GM18505 (cell line): ENCODE results near the gene HSD17B7.
"Not testable (repeated sequence)": the region's sequence is repeated elsewhere in the genome, so short reads cannot be mapped to it uniquely, and the experiment has no call there.

Experiments used
- ATAC-seq: cut with Tn5 transposase; IDR thresholded peaks from one replicate; pipeline ENCODE4 v1.9.1; 2021; ENCODE audit not compliant: unreplicated experiment
- POLR2A ChIP-seq: IDR thresholded peaks from 4 replicates; pipeline ENCODE4 v1.6.1; 2011; ENCODE audit warnings: borderline replicate concordance; ENCODE audit not compliant: insufficient read depth, insufficient read length; ENCODE audit errors: extremely low read depth

The HSD17B7 gene

DNA sequence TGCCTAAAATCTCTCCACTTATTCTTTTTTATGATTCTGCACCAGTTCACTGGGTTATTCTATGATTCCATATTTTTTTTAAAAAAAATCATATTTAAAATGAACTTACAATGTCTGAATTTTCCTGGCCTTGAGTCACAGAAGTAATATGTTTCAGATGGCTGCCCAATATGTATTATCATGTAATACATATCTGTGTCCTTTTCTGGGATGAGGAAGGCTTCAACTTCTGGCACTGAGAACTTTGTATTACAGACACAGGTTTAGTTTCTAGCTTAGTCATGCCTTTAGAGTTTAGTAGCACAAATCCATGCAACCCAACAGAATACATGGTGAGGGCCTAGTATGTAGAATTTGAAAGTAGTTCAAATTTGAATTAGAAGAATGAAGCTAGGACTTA lies 7.8 kb upstream of the HSD17B7 start:
- no peak for TF ChIP-seq POLR2A
- no peak for ATAC-seq

DNA sequence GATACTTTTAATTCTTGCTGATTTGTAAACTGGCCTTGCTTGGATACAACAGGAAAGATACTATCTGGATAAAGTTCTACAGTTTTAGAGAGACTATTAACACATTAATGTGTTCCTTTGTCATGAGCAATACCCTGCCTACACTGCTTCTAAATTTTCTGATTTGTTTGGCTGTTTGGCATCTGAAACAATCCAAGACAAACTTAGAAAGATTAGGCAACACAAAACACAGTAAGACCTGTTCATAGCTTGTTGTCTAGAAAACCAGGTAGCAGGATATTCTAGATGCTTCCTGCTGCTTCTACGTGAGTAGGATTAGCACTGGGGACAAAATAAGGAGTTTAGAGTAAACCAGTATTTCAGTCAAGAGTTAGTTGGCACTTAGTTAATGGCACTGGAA lies 5.6 kb upstream of the HSD17B7 start:
- not testable (repeated sequence) for ATAC-seq

DNA sequence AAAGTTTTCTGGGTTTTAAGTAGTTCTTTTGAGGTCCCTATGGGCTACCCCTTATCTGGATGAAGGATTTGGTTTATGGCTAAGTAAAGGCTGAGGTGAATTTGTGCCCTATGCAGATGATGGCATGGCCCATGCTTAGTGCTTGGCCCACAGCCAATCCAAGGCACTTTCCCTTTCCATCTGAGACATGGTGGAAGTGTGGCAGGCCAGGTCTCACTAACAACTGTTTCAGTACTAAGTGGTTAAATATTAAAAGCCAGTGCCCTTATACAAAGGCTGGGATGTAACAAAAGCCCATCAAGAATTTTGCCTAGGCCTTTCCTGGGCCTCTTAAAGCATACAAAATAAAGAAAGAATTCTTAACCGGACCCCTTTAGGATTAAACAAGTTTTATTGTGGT lies 1.7 kb upstream of the HSD17B7 start:
- ATAC-seq: not testable (repeated sequence)

DNA sequence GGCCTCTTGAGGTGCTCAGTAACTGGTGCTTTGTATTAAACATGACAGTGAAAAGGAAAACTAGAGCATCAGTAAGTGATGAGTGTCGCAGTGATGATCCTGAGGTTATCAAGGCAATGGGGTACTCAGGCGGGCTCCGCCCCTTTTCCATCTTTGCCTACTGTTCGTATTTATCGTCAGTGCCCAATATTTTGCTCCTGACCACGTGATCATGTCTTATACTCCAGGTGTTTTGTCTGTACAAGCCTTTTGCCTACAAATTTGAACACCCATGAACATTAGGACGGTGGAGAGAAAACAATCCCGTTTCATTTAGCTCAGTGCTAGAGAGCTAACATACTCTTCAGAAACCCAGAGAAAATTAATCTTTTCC lies 469 bp downstream of the HSD17B7 start:
- peak; percentile 6 for ATAC-seq

DNA sequence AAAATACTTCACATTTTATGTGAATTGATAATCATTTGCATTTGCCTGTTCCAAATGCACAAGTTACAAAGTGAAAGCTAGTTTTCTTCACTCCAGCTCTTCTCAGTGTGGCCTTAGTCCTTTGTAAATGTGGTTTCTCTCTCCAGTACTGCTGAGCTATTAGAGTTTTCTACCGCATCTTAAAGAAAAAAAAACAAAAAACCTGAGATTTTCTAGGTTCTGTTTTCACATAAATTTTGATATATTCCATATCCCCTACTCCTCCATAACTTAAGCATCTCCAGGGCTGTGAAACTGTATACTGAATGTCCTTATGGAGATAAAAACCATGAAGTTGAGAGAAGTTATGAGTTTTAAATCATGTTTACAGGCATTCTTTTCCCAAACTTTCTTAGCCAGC lies 3.8 kb downstream of the HSD17B7 start:
- not testable (repeated sequence) for ATAC-seq

DNA sequence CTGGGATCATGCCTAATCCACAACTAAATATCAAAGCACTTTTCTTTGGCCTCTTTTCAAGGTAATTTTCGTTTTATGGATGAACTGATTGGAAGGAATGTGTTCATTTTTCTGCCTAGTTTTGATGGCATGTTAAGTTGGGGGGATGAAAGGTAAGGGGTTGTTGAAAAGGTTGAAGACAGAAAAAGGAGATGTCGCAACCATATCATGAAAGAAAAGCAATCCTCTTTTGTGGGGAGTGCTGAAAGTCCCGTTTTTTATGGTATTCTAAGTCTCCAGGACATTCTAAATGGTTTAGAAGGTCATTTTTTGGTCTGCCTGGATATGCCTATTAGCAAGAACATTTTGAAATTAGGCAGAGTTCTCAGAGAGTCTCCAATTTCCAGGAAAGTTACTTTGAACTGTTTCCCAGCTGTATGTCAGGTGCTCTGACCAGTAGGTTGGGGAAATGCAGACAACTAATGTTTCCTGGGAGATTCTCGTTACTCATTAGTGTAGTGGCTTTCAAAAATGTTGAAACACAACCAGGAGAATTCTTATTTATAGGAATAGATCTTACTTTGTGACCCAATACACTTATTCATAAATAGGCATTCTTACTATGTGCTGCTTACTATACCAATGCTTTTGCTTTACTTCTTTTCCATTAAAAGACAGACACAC lies 6.2 kb downstream of the HSD17B7 start:
- not testable (repeated sequence) for ATAC-seq

DNA sequence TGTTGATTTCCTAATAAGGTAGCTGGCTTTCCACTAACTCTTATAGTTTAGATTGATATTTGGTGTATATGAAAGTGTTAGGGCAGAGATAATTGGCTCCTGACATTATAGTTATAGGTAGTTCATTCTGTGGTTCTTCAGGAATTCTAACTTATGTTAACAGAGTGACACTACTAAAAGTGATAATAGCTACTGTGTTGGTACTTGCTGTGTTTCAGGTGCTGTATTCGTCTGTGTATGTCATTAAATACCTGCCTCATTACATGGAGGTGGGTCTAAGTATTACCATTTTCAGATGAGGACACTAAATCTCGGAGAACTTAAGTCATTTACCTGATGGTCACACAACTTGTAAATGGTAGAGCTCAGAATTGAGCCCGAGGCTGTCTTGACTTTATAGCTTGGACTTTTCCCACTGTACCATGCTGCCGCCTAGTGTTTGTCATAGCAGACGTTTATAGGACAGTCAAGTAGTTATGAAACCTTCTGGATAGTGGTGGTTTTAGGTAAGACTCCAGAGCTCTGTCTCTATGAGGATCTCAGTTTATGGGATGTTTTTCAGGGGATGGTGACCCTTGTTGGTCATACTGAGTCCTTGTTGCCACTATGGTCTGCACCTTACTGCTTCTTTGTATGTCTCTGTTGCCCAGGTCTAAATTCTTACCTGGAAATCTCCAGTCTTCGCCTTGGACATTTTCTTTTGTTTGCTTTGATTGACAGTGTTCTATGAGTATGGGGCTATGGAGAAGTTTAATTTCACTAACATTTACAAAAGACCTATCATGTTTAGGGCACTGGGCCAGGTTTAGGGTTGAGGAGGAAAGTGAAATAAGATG lies 9.7 kb downstream of the HSD17B7 start:
- not testable (repeated sequence) for ATAC-seq

DNA sequence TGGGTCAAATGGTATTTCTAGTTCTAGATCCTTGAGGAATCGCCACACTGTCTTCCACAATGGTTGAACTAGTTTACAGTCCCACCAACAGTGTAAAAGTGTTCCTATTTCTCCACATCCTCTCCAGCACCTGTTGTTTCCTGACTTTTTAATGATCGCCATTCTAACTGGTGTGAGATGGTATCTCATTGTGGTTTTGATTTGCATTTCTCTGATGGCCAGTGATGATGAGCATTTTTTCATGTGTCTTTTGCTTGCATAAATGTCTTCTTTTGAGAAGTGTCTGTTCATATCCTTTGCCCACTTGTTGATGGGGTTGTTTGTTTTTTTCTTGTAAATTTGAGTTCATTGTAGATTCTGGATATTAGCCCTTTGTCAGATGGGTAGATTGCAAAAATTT lies 17.0 kb downstream of the HSD17B7 start:
- ATAC-seq: not testable (repeated sequence)

DNA sequence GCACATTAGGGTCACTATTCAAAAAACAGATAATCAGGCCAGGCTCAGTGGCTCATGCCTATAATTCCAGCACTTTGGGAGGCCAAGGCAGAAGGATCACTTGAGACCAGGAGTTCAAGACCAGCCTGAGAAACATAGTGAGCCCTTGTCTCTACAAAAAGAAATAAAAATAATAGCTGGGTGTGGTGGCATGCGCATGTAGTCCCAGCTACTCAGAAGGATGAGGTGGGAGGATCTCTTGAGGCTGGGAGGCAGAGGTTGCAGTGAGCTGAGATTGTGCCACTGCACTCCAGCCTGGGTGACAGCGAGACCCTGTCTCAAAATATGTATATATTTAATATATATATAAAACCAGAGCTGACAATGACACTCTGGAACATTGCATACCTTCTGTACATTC lies 21.9 kb downstream of the HSD17B7 start:
- not testable (repeated sequence) for ATAC-seq

DNA sequence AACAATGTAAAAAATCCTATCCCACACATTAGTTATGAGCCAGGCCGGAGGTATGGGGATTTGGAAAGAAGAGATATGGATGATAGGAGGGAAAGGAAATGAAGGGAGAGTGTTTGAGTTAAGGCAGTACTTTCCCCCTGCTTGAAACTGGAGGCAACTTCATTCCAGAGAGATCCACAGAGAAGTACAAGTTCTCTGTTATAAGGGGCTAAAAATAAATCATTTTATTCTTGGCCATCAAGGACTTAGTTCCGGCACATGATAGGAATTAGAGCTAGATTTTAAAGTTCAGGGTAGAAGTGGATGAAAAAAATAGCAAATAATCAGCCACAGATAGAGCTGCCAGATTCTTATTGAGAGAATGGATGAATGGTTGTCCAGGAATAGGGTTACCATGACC lies 27.6 kb downstream of the HSD17B7 start:
- not testable (repeated sequence) for ATAC-seq

DNA sequence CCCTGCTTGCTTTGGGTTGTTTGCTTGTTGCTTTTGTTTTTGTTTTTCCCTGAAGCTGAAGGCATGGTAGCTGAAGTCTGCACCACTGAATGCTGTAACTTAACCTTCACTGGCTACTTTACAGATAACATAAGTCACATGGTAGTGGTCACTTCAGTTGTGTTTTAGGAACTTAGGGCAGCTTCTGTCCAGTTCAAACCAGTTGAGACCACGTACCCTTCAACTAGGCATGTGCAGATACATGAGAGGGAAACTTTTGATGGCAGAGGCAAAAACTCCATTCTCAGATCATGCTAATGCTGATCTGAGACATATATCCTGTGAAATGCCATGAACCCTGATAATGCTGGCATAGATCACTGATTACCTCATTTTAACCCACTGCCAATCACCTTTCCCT lies 28.2 kb downstream of the HSD17B7 start:
- ATAC-seq: not testable (repeated sequence)

DNA sequence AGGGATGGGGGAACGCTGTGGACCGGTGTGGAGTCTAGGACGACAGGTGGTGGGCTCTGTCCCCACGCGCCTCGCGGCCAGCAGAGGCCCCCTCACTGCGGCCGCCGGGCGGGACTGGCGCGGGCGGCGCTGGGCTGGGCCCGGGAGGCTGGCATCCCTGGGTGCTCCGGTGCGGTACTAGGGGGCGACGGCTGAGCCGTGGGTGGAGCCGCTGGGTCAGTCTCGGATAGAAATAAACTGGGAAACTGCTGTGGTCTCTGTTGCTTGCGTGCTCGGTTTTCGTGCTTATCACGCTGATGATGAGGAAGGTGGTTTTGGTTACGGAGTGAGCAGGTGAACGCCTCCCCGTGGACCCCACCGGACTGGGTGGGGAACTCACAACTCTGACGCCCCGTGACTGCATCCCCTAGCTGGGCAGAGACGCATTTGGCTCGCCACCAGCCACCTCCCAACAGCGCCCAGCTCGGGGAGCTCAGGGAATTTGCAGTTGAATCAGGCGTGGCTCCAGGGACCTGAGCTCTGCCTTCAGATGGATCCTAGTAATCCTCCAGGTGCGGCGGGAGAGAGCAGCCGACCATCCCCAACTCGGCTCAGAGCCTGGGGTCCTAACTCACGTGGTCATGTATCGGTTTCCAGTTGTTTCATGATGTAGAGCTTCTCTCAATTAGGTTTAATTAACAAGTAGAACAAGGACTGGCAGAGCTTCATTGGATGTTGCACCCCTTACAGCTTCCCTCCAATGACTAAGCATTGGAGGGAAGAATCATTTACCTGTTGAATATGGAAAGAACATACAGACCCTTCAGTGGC lies 32.1 kb downstream of the HSD17B7 start:
- ATAC-seq: no peak

DNA sequence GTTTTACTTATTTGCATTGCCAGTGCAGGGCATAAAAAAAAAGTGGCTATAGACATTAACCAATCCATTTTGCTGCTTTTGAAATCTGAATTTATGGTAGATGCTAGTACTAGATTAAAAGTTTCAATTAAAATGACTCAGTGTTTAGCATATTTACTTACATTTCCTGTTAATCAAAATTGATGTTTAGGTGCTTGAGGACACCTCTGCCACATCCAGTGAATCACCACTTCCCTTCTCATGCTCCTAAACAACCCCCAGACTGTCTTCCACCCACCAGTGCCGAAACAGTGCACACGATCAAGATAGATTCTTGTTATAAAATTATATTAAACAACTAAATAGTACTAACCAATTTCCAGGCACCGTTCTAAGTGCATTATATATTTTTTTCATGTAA lies 32.7 kb downstream of the HSD17B7 start:
- TF ChIP-seq POLR2A: no peak
- no peak for ATAC-seq

More for the DNA sequence above, 32.1 kb downstream of the HSD17B7 start:
- no peak for TF ChIP-seq POLR2A

DNA sequence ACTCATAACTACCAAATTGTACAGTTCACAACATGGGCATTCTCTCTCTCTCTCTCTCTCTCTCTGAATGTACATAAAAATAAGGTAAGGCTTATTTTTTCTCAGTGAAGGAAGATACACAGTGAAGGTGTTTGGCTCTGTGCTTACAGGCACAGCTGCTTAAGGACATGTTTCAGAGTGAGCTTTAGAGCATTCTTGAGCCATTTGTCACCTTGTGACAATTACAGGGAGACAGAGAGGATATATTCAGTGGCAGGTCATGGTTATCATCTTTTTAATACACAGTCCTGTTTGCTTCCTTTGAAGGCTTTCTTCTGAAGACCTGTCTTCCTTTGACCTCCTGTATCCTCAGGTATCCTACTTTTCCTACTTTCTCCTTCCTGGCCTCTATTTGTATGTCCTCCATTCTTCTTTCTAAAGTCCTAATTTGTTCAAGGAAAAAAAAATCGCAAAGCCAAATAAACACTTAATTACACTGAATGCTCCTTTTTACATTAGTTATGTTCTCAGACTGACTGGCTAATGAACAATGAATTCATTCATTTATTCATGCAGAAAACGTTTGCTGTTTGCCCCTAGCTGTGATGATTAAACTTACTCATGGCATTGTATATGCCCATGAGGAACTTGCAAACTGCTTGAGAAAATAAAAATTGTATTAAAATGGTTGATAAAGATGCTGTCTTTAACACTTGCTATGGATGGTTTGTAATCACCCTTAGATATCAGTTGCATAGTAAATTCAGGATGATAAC lies 33.4 kb downstream of the HSD17B7 start:
- TF ChIP-seq POLR2A: no peak

More for the DNA sequence above, 33.4 kb downstream of the HSD17B7 start:
- ATAC-seq: no peak
